Medulla oblongata (tissue), 1 donor: ENCODE data around the gene GPATCH2.
"Not testable (repeated sequence)": the region's sequence is repeated elsewhere in the genome, so short reads cannot be mapped to it uniquely, and the experiment has no call there.

Experiments used
- DNase-seq: peaks from one replicate; pipeline ENCODE4 v3.0.0-alpha.2; 2015; ENCODE audit errors: extremely low spot score

Gene GPATCH2

DNA sequence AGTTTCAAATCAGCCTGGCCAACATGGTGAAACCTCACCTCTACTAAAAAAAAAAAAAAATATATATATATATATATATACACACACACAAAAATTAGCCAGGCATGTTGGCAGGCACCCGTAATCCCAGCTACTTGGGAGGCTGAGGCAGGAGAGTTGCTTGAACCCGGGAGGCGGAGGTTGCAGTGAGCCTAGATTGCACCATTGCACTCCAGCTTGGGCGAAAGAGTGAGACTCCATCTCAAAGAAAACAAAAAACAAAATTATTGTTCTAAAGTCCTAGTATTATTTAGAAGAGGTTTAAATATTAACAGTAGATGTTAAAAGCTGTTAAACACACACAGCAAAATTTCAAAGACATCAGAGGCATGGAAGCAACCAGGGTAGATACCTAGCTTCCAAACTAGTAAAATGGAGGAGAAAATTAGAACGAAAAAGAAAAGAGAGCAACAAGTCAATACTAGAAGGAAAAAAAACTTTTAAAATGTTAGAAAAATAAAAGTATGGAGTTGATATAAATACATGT, 46.5 kb downstream of the GPATCH2 start:
- DNase-seq: not testable (repeated sequence)

DNA sequence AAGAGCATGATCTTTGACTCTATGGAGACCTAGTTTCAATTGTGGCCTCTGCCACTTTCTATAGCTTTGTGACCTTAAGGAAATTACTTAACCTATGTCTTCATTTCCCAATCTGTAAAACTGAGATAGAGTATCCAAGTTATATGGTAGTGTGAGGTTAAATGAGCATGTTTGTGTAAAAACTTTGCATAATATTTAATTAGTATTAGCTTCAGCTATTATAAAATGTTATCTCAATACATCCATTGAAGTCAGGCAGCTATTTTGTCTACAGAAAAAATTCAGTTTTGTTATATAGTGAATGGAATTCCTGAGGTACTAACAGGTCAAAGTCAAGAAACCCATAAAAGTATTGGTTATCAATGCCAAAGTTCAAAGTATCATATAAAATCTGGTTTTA, 53.6 kb downstream of the GPATCH2 start:
- DNase-seq: no peak

- no peak for DNase-seq
Measured at GRCh38 chr1:217574265-217574949, 56.5 kb downstream of the GPATCH2 start.

- DNase-seq: no peak
Measured at GRCh38 chr1:217569021-217569420, 61.9 kb downstream of the GPATCH2 start.

- no peak for DNase-seq
Measured at GRCh38 chr1:217568200-217568599, 62.7 kb downstream of the GPATCH2 start.

- no peak for DNase-seq
Measured at GRCh38 chr1:217564833-217565232, 66.1 kb downstream of the GPATCH2 start.

- no peak for DNase-seq
Measured at GRCh38 chr1:217564207-217564606, 66.7 kb downstream of the GPATCH2 start.

GRCh38 chr1:217563179-217563578, 67.7 kb downstream of the GPATCH2 start:
- no peak for DNase-seq

GRCh38 chr1:217562229-217562878, 68.5 kb downstream of the GPATCH2 start:
- DNase-seq: no peak

- no peak for DNase-seq
Measured at GRCh38 chr1:217561446-217561845, 69.4 kb downstream of the GPATCH2 start.

DNA sequence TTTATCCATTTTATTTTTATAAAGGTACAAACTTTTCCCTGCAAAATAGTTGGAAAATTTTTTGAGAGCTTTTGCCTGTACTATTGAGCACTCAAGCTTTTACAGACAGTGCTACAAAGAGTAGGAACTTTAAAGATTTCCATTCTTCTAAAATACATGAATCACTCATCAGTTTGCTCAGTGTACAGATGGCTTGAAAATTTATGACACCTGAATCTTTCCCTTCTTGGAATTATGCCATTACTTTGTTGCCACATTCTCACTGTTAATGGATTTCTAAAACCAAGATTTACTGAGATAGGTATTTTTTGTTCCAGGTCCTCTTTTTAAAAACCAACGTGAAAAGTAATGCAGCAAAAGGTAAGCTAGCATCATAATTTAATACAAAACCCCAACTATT, 76.0 kb downstream of the GPATCH2 start:
- no peak for DNase-seq

- no peak for DNase-seq
Measured at GRCh38 chr1:217553949-217554509, 76.9 kb downstream of the GPATCH2 start.

DNA sequence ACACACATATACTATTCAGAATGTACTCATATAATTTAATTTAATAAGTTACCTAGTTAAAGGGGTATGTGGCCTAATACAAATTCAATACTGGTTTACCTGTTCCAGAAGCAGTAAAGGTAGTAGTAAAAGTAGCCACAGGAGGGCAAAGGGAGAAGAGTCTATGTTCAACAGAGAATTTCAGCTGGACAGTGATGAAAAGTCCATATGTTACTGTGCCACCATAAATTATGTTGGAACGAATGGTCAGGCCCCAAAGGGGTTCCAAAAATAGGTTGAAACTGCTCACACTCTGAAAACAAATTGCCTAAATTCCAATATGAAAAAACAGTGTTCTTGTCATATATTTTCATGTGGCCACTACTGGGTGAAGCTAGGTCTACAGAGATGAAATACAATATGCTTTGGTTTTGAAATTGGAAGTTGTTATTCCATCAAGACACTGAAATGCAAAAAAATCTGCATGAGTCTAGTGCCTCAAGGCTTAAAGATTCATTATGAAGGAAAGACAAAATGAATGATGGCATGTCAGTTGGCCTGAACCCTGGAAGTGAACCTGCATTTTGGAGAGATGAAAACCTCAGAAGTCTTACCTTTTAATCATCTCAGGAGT, 78.4 kb downstream of the GPATCH2 start:
- no peak for DNase-seq

- DNase-seq: no peak
Measured at GRCh38 chr1:217542837-217543236, 88.1 kb downstream of the GPATCH2 start.

GRCh38 chr1:217542136-217542777, 88.6 kb downstream of the GPATCH2 start:
- no peak for DNase-seq

GRCh38 chr1:217540321-217540720, 90.6 kb downstream of the GPATCH2 start:
- DNase-seq: no peak

GRCh38 chr1:217539510-217539909, 91.4 kb downstream of the GPATCH2 start:
- DNase-seq: no peak

- no peak for DNase-seq
Measured at GRCh38 chr1:217535601-217536377, 95.1 kb downstream of the GPATCH2 start.

DNA sequence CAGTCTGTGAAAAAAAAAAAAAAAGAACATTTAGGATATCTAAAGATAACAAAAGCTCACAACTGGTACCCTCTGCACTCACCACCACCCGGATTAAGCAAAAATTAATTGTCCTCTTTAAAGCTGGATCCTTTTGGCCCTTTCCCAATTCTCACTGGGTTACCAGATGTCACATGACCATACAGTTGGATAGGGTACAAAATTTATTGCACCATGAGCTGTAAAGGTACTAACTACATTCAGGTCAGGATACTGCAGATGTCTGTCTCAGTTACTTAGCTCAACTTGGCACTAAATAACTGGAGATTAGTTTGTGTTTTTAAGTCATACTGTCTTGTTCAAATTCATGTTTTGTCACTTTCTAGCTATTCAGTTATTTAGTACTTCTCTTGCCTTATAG, 96.3 kb downstream of the GPATCH2 start:
- no peak for DNase-seq

- DNase-seq: no peak
Measured at GRCh38 chr1:217528271-217528670, 102.6 kb downstream of the GPATCH2 start.

DNA sequence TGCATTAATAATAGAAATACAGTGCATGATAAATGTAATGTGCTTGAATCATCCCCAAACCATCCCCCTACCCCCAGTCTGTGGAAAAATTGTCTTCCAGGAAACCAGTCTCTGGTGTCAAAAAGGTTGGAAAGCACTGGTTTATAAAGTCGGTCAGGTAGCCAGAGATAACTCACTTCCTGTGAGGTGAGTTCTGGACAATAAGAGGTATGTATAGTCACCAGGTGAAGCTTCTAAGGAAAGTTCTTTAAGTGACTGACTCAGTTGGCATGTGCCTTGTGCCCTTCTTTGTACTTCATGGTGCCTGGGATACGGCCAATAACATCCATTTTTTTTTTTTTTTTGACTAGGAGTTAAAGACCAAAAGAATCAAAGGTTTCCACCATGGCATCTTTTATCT, 103.7 kb downstream of the GPATCH2 start:
- no peak for DNase-seq
